ENCODE measurements around the gene OR6C2. TPM values are rescaled to one million over a fixed set of nuclear protein-coding genes. Genes with fewer than 3 reads are reported as not detected.
"Not testable (repeated sequence)": the region's sequence is repeated elsewhere in the genome, so short reads cannot be mapped to it uniquely, and the experiment has no call there.

The OR6C2 gene
- total RNA-seq, result not detected

DNA sequence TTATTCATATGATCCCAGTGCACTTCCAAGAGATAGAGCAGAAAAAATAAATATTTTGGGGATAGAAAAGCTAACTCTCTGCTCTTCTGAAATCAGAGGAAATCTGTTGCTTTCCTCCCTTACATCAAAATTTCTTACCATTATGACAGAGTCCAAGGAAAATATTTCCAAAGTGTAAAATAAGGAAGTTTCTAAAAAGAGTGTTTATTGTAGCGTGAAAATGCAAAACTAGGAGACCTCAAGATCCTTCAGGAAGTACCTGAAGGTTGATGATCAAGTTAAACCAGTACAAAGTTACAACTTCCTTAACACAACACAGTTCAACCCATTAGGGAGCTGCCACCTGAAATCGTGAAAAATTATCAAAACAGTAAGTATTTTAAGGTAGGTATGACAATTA, at the start of gene OR6C2:
OR6C2 (plus strand) TSS at position 301 of the 400 bp plus-strand sequence. CDS start 8,138 bp downstream, outside the sequence.
- Histone ChIP-seq H3K27me3 (ENCODE audit: insufficient read depth, low read length) (no peaks in the 10 kb centered on the region), H3K4me3 (ENCODE audit: low read length) (no peak within 1 kb of the TSS), H3K4me1 (ENCODE audit: insufficient read depth, low read length) (no peaks in the 10 kb centered on the region), H3K9me3 (ENCODE audit: low read depth, low read length) (peaks cover 6% of the 10 kb centered on the region)

DNA sequence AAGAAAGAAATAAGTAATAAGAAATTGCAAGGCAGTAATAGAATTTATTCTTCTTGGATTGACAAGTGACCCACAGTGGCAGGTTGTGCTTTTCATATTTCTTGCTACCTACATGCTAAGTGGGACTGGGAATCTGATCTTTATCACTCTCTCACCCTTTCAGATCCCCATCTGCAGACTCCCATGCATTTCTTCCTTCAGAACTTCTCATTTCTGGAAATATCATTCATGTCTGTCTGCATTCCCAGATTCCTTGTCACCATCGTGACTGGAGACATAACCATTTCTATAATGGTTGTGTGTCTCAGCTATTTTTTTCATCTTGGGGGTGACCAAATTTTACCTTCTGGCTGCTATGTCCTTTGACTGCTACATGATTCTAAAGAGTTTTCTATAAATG, 47.5 kb upstream of the OR6C2 start:
- H3K27me3 ChIP-seq (ENCODE audit: insufficient read depth, low read length), result peaks cover 16% of the 10 kb centered on the region
- no peak overlapping the region for H3K4me3 ChIP-seq (ENCODE audit: low read length)
- H3K9me3 ChIP-seq (ENCODE audit: low read depth, low read length), result no peaks in the 10 kb centered on the region
- no peaks in the 10 kb centered on the region for H3K4me1 ChIP-seq (ENCODE audit: insufficient read depth, low read length)

DNA sequence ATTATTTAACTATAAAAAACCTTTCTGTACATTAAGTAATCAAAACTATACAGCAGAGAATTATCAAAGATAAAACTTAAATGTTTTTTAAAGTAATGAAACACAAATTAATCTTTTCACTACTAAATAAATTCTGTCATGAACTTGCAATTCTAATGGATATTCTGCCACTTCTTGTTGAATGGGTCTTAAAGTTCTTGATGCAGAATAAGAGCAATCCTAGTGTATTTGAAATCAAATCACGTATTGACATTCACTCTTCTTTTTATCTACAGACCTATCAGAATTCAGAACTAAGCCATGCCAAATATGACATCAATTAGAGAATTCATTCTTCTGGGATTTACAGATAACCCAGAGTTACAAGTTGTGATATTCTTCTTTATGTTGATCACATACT, 43.6 kb upstream of the OR6C2 start, which contains the start of gene OR6C65:
OR6C65 (plus strand) TSS at position 301 of the 400 bp plus-strand sequence; CDS start at position 301, 0 bp downstream.
- H3K4me1 ChIP-seq (ENCODE audit: insufficient read depth, low read length), result no peaks in the 10 kb centered on the region
- no peaks in the 10 kb centered on the region for H3K9me3 ChIP-seq (ENCODE audit: low read depth, low read length)
- no peak within 1 kb of the TSS for H3K4me3 ChIP-seq (ENCODE audit: low read length)
- peaks cover 20% of the 10 kb centered on the region for H3K27me3 ChIP-seq (ENCODE audit: insufficient read depth, low read length)

GRCh38 chr12:55407866-55408265, 36.0 kb upstream of the OR6C2 start:
- Histone ChIP-seq H3K9me3 (ENCODE audit: low read depth, low read length) (peaks cover 4% of the 10 kb centered on the region), H3K27me3 (ENCODE audit: insufficient read depth, low read length) (peaks cover 12% of the 10 kb centered on the region), H3K4me3 (ENCODE audit: low read length) (no peak overlapping the region), H3K4me1 (ENCODE audit: insufficient read depth, low read length) (no peaks in the 10 kb centered on the region)

DNA sequence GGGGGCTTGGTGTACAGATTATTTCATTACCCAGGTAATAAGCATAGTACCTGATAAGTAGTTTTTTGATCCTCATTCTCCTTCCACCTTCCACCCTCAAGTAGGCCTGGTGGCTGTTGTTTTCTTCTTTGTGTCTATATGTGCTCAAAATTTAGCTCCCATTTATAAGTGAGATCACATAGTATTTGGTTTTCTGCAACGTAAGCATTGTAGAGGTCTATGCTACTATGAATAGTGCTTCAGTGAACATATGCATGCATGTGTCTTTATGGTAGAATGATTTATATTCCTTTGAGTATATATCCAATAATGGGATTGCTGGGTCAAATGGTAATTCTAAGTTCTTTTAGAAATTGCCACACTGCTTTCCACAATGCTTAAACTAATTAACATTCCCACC, 34.7 kb upstream of the OR6C2 start:
- H3K9me3 ChIP-seq (ENCODE audit: low read depth, low read length); H3K4me1 ChIP-seq (ENCODE audit: insufficient read depth, low read length); H3K27me3 ChIP-seq (ENCODE audit: insufficient read depth, low read length); H3K4me3 ChIP-seq (ENCODE audit: low read length): not testable (repeated sequence)

DNA sequence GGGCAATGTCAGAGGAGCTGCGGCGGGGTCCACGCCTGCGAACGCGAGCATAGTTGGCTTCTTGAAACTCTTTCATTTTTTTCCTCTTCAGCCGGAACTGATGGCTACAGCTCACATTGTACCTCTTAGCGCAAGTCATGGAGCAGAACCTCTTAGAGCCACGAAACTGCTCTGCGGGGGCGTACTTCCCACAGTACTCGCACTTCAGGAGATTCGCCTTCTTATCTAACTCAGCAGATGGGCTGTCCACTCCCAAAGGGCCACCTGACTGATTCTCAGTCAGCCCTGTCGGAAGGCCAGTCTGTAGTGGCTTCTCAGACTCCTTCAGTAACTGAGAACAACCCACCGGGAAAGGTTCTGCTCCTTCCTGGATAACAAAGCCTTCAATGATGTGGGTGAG, 31.7 kb upstream of the OR6C2 start:
- not testable (repeated sequence) for H3K4me1 ChIP-seq (ENCODE audit: insufficient read depth, low read length); H3K9me3 ChIP-seq (ENCODE audit: low read depth, low read length); H3K4me3 ChIP-seq (ENCODE audit: low read length)
- H3K27me3 ChIP-seq (ENCODE audit: insufficient read depth, low read length), result peaks cover 26% of the 10 kb centered on the region

GRCh38 chr12:55413498-55414388, 30.1 kb upstream of the OR6C2 start:
- not testable (repeated sequence) for H3K4me1 ChIP-seq (ENCODE audit: insufficient read depth, low read length); H3K9me3 ChIP-seq (ENCODE audit: low read depth, low read length); H3K4me3 ChIP-seq (ENCODE audit: low read length)
- peaks cover 33% of the 10 kb centered on the region for H3K27me3 ChIP-seq (ENCODE audit: insufficient read depth, low read length)

GRCh38 chr12:55414396-55414823, 29.5 kb upstream of the OR6C2 start:
- H3K9me3 ChIP-seq (ENCODE audit: low read depth, low read length); H3K4me1 ChIP-seq (ENCODE audit: insufficient read depth, low read length); H3K4me3 ChIP-seq (ENCODE audit: low read length): not testable (repeated sequence)
- peaks cover 37% of the 10 kb centered on the region for H3K27me3 ChIP-seq (ENCODE audit: insufficient read depth, low read length)

DNA sequence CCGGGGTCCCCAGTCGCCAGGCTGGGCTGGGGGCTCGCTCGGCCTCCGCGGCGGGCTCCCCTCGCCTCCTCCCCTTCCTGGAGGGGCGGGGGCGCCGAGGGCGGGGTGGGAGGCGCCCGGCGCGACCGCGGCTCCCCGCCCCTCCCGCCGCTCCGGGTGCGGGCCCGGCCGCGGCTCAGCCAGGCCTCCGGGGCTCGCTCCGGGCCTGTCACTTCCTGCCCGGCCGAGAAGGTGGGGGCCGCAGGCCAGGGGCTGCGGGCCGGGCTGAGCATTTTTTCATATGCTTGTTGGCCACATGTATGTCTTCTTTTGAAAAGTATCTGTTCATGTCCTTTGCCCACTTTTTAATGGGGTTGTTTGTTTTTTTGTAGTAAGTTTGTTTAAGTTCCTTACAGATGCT, 29.0 kb upstream of the OR6C2 start:
- H3K4me1 ChIP-seq (ENCODE audit: insufficient read depth, low read length); H3K9me3 ChIP-seq (ENCODE audit: low read depth, low read length): not testable (repeated sequence)

DNA sequence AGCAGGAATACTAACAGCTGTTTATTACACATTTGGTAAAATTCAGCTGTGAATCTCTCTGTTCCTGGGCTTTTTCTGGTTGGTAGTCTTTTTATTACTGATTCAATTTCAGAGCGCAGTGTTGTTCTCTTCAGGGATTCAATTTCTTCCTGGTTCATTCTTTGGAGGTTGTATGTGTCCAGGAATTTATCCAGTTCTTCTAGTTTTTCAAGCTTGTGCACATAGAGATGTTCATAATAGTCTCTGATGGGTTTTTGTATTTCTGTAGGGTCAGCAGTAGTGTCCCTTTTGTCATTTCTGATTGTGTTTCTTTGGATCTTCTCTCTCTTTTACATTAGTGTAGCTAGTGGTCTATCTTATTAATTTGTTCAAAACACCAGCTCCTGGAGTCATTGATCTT, 26.9 kb upstream of the OR6C2 start:
- H3K4me3 ChIP-seq (ENCODE audit: low read length), result no peak overlapping the region
- H3K4me1 ChIP-seq (ENCODE audit: insufficient read depth, low read length), result no peaks in the 10 kb centered on the region
- H3K9me3 ChIP-seq (ENCODE audit: low read depth, low read length), result no peaks in the 10 kb centered on the region
- peaks cover 42% of the 10 kb centered on the region for H3K27me3 ChIP-seq (ENCODE audit: insufficient read depth, low read length)

More for the DNA sequence above, 29.0 kb upstream of the OR6C2 start:
- H3K27me3 ChIP-seq (ENCODE audit: insufficient read depth, low read length), result peaks cover 38% of the 10 kb centered on the region
- H3K4me3 ChIP-seq (ENCODE audit: low read length), result not testable (repeated sequence)

GRCh38 chr12:55420307-55420962, 23.4 kb upstream of the OR6C2 start:
- Histone ChIP-seq H3K27me3 (ENCODE audit: insufficient read depth, low read length) (peaks cover 46% of the 10 kb centered on the region), H3K4me1 (ENCODE audit: insufficient read depth, low read length) (no peaks in the 10 kb centered on the region), H3K4me3 (ENCODE audit: low read length) (no peak overlapping the region), H3K9me3 (ENCODE audit: low read depth, low read length) (no peaks in the 10 kb centered on the region)

DNA sequence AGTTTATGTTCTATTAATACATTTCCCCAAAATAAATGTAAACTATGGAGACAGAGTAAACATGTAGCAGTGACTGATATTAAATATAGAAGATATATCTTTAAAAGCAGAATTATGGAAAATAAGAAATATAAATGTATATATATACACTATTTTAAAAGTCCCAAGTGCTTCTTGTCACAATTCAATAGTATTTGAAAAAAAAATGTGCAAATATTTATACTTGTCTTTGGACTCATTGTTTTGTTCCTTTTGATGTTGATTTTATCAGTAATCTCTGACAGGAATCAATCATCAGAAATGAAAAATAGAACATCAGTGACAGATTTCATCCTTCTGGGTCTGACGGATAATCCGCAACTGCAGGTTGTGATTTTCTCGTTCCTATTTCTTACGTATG, 17.9 kb upstream of the OR6C2 start, which contains the start of gene OR6C76:
OR6C76 (plus strand) TSS at position 301 of the 400 bp plus-strand sequence; CDS start at position 301, 0 bp downstream.
- Histone ChIP-seq H3K27me3 (ENCODE audit: insufficient read depth, low read length) (peaks cover 16% of the 10 kb centered on the region), H3K4me1 (ENCODE audit: insufficient read depth, low read length) (no peaks in the 10 kb centered on the region), H3K4me3 (ENCODE audit: low read length) (no peak within 1 kb of the TSS), H3K9me3 (ENCODE audit: low read depth, low read length) (no peaks in the 10 kb centered on the region)

DNA sequence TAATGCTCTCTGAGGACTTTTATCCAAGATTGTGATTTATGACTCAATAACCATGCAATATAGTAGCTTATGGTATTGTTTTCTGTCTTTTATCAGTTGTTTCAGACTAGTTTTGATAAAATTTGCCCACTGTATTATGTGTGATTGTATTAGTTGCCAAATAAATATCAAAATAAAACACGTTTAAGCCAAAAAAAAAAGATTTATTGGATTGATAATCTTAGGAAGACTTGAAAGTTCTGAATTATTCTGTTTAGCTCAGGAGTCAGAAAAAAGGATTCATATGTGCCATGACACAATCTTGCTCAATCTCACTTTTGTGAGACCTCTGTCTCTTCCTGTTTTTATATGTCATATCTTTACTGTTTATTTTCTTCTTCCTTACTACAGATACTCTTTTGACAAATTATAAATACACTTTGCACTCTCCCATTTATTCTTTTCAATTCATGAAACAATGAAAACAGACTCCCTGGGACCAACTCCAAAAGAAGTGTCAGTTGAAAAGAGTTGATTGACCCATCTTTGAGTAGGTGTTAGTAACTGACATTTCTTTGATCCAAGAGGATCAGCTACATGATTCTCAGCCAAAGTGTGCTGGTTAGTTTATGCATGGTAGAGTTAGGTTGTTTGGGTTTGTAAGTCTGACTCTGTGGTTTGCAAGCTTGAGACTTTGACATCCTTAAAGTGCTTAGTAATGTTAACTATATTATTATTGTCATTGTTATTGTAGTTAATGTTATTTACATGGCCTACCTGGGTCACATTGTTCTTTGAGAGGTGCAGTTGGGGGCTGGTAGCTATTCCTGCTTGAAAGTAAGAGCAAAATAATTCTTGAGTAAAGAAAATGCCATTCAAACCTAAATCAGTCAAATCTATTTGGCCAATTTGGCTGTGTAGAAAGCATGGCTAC, 15.3 kb upstream of the OR6C2 start:
- Histone ChIP-seq H3K9me3 (ENCODE audit: low read depth, low read length) (no peaks in the 10 kb centered on the region), H3K4me1 (ENCODE audit: insufficient read depth, low read length) (no peaks in the 10 kb centered on the region), H3K27me3 (ENCODE audit: insufficient read depth, low read length) (peaks cover 18% of the 10 kb centered on the region), H3K4me3 (ENCODE audit: low read length) (no peak overlapping the region)

DNA sequence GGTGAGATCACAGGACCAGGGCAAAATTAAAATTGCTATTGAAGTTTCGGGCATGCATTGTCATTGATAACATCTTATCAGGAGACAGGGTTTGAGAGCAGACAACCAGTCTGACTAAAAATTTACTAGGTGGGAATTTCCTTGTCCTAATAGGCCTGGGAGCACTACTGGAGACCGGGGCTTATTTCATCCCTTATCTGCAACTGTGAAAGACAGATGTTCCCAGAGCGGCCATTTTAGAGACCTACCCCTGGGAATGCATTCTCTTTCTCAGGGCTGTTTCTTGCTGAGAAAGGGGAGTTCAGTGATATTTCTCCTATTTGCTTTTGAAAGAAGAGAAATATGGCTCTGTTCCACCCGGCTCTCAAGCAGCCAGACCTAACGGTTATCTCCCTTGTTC, 2.6 kb upstream of the OR6C2 start:
- not testable (repeated sequence) for H3K4me3 ChIP-seq (ENCODE audit: low read length); H3K27me3 ChIP-seq (ENCODE audit: insufficient read depth, low read length); H3K9me3 ChIP-seq (ENCODE audit: low read depth, low read length); H3K4me1 ChIP-seq (ENCODE audit: insufficient read depth, low read length)

GRCh38 chr12:55445357-55445756, 1.5 kb downstream of the OR6C2 start:
- Histone ChIP-seq H3K4me3 (ENCODE audit: low read length) (no peak overlapping the region), H3K27me3 (ENCODE audit: insufficient read depth, low read length) (peaks cover 4% of the 10 kb centered on the region), H3K9me3 (ENCODE audit: low read depth, low read length) (peaks cover 1% of the 10 kb centered on the region), H3K4me1 (ENCODE audit: insufficient read depth, low read length) (no peaks in the 10 kb centered on the region)

Data from mononuclear cell (primary cell).